ENCODE results near the gene NFASC.

DNA sequence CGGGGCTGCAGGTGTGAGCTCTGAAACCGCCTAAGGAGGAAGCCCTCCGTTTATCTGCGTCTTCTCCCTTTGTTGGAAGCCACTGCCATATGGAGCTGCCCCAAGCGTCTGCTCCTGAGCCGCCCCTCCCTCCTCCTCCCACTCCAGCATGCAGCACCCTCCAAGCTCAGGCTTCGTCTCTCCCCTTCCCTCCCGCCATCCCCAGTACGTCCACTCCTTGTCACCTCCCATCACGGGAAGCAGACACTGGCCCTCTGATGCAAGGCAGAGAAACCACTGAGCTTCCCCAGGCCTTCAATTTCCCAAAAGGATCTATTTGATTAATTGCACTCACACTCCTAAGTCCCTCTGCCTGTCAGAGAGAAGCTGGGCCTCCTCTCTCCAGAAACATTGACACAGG is 52.5 kb downstream of the NFASC start:
- TF ChIP-seq EP300 (IDR thresholded peaks at IDR 0.05): no peak
- TF ChIP-seq, protein P1, sequence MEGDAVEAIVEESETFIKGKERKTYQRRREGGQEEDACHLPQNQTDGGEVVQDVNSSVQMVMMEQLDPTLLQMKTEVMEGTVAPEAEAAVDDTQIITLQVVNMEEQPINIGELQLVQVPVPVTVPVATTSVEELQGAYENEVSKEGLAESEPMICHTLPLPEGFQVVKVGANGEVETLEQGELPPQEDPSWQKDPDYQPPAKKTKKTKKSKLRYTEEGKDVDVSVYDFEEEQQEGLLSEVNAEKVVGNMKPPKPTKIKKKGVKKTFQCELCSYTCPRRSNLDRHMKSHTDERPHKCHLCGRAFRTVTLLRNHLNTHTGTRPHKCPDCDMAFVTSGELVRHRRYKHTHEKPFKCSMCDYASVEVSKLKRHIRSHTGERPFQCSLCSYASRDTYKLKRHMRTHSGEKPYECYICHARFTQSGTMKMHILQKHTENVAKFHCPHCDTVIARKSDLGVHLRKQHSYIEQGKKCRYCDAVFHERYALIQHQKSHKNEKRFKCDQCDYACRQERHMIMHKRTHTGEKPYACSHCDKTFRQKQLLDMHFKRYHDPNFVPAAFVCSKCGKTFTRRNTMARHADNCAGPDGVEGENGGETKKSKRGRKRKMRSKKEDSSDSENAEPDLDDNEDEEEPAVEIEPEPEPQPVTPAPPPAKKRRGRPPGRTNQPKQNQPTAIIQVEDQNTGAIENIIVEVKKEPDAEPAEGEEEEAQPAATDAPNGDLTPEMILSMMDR (IDR thresholded peaks at IDR 0.05): no peak
- TF ChIP-seq POLR2AphosphoS5 (IDR thresholded peaks at IDR 0.05): no peak
